ENCODE results near the gene SIPA1L3. TPM values are rescaled to one million over a fixed set of nuclear protein-coding genes. Genes with fewer than 3 reads are reported as not detected.

Gene SIPA1L3
- total and polyA plus RNA-seq, 10 of the 15 experiments (the other 5 are each of a cell fraction or from before 2014, with no cell fraction given), result 0.24 to 66.2 (median 19.1) TPM

DNA sequence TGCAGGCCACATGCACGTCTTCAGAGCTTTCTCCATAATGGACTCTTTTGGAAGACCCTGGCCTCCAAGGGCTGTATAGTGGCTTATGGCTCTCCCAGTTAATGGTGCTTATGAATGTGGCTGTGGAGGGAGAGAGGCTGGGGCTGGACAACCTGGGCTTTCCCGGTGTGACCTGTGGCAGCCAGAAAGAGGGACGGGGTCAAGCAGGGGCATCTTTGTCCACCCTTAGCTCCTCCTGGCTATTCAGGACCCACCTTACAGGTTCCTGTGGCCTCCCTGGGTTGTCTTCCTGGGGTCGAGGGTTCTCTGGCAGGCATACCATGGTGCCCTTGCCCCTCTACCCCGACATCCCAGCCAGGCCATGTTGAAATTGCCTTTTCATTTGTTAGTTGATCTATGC lies 75.6 kb downstream of the SIPA1L3 start:
- WGBS (ENCODE audit: insufficient coverage, insufficient replicate concordance, low lambda C conversion rate, missing lambda C conversion rate), result 98% methylated on average over 5 of the region's 5 CpGs
- no peak overlapping the region for H2AFZ ChIP-seq (ENCODE audit: control insufficient read depth, low read depth, low read length)
- ChIA-PET CTCF (interaction anchor here (0.6 to 12.6 kb wide), 3 partner anchors 15 to 75 kb away, joined by 3 to 183 read pairs (median 4); partner anchors contain the start of genes SIPA1L3 and WDR87), POLR2A (interaction anchor here (1.7 kb wide), 2 partner anchors 52 to 74 kb away, joined by 4 to 6 read pairs; no protein-coding TSS in a partner anchor), SMC1A (ENCODE audit: uncharacterized antibody, unreplicated experiment) (interaction anchor here (0.6 kb wide), 1 partner anchor 16 kb away, joined by 3 read pairs; no protein-coding TSS in a partner anchor), RAD21 (ENCODE audit: unreplicated experiment) (interaction anchor here (0.6 kb wide), 1 partner anchor 78 kb away, joined by 3 read pairs; no protein-coding TSS in a partner anchor)
- no peaks in the 10 kb centered on the region for H3K27me3 ChIP-seq (replicated peaks in 1 of 2; ENCODE audit: control insufficient read depth in 2 of 2, insufficient read depth in 2 of 2, low read length in 1 of 2)
- H3K4me1 ChIP-seq (ENCODE audit: control insufficient read depth, insufficient read depth, low read length), result peaks cover 54% of the 10 kb centered on the region
- in situ Hi-C loops (cut with MboI), result no loop called here
- H3K9ac ChIP-seq (ENCODE audit: control insufficient read depth, insufficient read depth, low read length), result no peak overlapping the region
- FAIRE-seq (no peak), DNase-seq (ENCODE audit: low read depth, low spot score) (no peak), ATAC-seq (no peak)
- no peaks in the 10 kb centered on the region; the same call in 2 of the 3 replicates for H3K9me3 ChIP-seq (replicated peaks; ENCODE audit: control insufficient read depth, insufficient read depth, low read length)
- no peak overlapping the region for H3K27ac ChIP-seq (ENCODE audit: control insufficient read depth, insufficient read depth)
- TF ChIP-seq POU2F2 (IDR thresholded peaks at IDR 0.05; ENCODE audit: borderline replicate concordance, low read depth, low read length) (no peak), ZNF207 (IDR thresholded peaks at IDR 0.05; ENCODE audit: borderline replicate concordance) (no peak), BCL11A (IDR thresholded peaks at IDR 0.05; ENCODE audit: low read depth, low read length) (no peak), MEF2A (IDR thresholded peaks at IDR 0.05; ENCODE audit: insufficient read depth, low read depth, low read length) (no peak), SIX5 (IDR thresholded peaks at IDR 0.05; ENCODE audit: low read depth, low read length, severe bottlenecking) (no peak), STAT1 (conservative IDR thresholded peaks at IDR 0.05) (no peak), STAT3 (IDR thresholded peaks at IDR 0.05; ENCODE audit: low read depth, low read length) (no peak)
- no peak overlapping the region for H3K4me2 ChIP-seq (ENCODE audit: control insufficient read depth, insufficient read depth)
- H3K36me3 ChIP-seq (ENCODE audit: control insufficient read depth in 2 of 2, insufficient read depth in 2 of 2, low read length in 1 of 2), result peaks cover 0 to 5% of the 10 kb centered on the region in 2 experiments; a peak in 3 of 4 replicates
- H4K20me1 ChIP-seq (ENCODE audit: control insufficient read depth, insufficient read depth), result no peaks in the 10 kb centered on the region
- H3K4me3 ChIP-seq, result no peak overlapping the region
- BruUV-seq (replicated peaks), result no TSS peak
- intact Hi-C loops (cut with micrococcal nuclease; ENCODE audit: unreplicated experiment), result no loop called here
- H3K79me2 ChIP-seq (ENCODE audit: control insufficient read depth, insufficient read depth, low read length), result peaks cover 77% of the 10 kb centered on the region

DNA sequence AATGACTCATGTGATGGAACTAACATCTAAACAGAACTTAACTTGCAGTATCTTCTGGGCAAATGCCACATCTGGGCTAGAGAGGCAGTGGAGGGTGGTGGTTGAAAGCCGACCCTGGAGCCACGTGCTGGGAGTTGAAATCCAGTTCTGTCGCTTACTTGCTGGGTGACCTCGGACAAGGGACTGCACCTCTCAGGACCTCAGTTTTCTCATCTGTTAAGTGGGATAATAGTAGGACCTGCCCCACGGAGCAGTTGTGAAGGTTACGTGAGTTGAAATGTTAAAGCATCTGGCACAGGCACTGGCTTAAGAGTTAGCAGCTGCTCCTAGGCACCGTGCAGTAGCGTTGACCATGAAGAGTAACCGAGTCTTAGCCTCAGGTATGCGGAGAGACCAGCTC lies 76.1 kb downstream of the SIPA1L3 start:
- Histone ChIP-seq H3K9me3 (replicated peaks; ENCODE audit: control insufficient read depth, insufficient read depth, low read length) (no peaks in the 10 kb centered on the region; the same call in 2 of the 3 replicates), H3K79me2 (ENCODE audit: control insufficient read depth, insufficient read depth, low read length) (peaks cover 79% of the 10 kb centered on the region), H3K9ac (ENCODE audit: control insufficient read depth, insufficient read depth, low read length) (no peak overlapping the region), H4K20me1 (ENCODE audit: control insufficient read depth, insufficient read depth) (no peaks in the 10 kb centered on the region), H3K4me2 (ENCODE audit: control insufficient read depth, insufficient read depth) (no peak overlapping the region), H3K27ac (ENCODE audit: control insufficient read depth, insufficient read depth) (no peak overlapping the region; the same call in 1 of the 2 replicates), H3K27me3 (replicated peaks in 1 of 2; ENCODE audit: control insufficient read depth in 2 of 2, insufficient read depth in 2 of 2, low read length in 1 of 2) (no peaks in the 10 kb centered on the region), H3K36me3 (ENCODE audit: control insufficient read depth in 2 of 2, insufficient read depth in 2 of 2, low read length in 1 of 2) (peaks cover 0 to 5% of the 10 kb centered on the region in 2 experiments; a peak in 3 of 4 replicates), H3K4me1 (ENCODE audit: control insufficient read depth, insufficient read depth, low read length) (peaks cover 52% of the 10 kb centered on the region), H3K4me3 (no peak overlapping the region), H2AFZ (ENCODE audit: control insufficient read depth, low read depth, low read length) (no peak overlapping the region)
- 85% methylated on average over 10 of the region's 10 CpGs for WGBS (ENCODE audit: insufficient coverage, insufficient replicate concordance, low lambda C conversion rate, missing lambda C conversion rate)
- ChIA-PET RAD21 (ENCODE audit: unreplicated experiment) (interaction anchor here (1.1 to 1.4 kb wide), 2 partner anchors 51 to 75 kb away, joined by 4 to 7 read pairs; no protein-coding TSS in a partner anchor), POLR2A (interaction anchor here (0.5 to 1.7 kb wide), 3 partner anchors 21 to 75 kb away, joined by 4 to 6 read pairs (median 5); no protein-coding TSS in a partner anchor), SMC1A (ENCODE audit: uncharacterized antibody, unreplicated experiment) (interaction anchor here (0.6 to 1.6 kb wide), 3 partner anchors 16 to 76 kb away, joined by 3 to 7 read pairs (median 6); partner anchors contain the start of genes SIPA1L3 and WDR87), CTCF (interaction anchor here (0.6 to 12.6 kb wide), 3 partner anchors 15 to 76 kb away, joined by 3 to 183 read pairs (median 4); partner anchors contain the start of genes SIPA1L3 and WDR87)
- ATAC-seq, result no peak
- no peak for DNase-seq (ENCODE audit: low read depth, low spot score)
- intact Hi-C loops (cut with micrococcal nuclease; ENCODE audit: unreplicated experiment), result no loop called here
- in situ Hi-C loops (cut with MboI), result no loop called here
- BruUV-seq (replicated peaks), result no TSS peak
- FAIRE-seq, result no peak
- TF ChIP-seq, protein P1, sequence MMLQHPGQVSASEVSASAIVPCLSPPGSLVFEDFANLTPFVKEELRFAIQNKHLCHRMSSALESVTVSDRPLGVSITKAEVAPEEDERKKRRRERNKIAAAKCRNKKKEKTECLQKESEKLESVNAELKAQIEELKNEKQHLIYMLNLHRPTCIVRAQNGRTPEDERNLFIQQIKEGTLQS (IDR thresholded peaks at IDR 0.05; ENCODE audit: borderline replicate concordance, extremely low read depth, low read depth, low read length), result no peak
- TF ChIP-seq RAD21 (IDR thresholded peaks at IDR 0.05; ENCODE audit: insufficient read depth, low read depth, low read length) (no peak), NFYA (IDR thresholded peaks at IDR 0.05; ENCODE audit: borderline replicate concordance, low read depth, low read length) (no peak), SPI1 (IDR thresholded peaks at IDR 0.05; ENCODE audit: borderline replicate concordance, insufficient read depth, low read depth, low read length) (no peak)
- TF ChIP-seq, protein P2, sequence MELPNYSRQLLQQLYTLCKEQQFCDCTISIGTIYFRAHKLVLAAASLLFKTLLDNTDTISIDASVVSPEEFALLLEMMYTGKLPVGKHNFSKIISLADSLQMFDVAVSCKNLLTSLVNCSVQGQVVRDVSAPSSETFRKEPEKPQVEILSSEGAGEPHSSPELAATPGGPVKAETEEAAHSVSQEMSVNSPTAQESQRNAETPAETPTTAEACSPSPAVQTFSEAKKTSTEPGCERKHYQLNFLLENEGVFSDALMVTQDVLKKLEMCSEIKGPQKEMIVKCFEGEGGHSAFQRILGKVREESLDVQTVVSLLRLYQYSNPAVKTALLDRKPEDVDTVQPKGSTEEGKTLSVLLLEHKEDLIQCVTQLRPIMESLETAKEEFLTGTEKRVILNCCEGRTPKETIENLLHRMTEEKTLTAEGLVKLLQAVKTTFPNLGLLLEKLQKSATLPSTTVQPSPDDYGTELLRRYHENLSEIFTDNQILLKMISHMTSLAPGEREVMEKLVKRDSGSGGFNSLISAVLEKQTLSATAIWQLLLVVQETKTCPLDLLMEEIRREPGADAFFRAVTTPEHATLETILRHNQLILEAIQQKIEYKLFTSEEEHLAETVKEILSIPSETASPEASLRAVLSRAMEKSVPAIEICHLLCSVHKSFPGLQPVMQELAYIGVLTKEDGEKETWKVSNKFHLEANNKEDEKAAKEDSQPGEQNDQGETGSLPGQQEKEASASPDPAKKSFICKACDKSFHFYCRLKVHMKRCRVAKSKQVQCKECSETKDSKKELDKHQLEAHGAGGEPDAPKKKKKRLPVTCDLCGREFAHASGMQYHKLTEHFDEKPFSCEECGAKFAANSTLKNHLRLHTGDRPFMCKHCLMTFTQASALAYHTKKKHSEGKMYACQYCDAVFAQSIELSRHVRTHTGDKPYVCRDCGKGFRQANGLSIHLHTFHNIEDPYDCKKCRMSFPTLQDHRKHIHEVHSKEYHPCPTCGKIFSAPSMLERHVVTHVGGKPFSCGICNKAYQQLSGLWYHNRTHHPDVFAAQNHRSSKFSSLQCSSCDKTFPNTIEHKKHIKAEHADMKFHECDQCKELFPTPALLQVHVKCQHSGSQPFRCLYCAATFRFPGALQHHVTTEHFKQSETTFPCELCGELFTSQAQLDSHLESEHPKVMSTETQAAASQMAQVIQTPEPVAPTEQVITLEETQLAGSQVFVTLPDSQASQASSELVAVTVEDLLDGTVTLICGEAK (IDR thresholded peaks at IDR 0.05; ENCODE audit: borderline replicate concordance), result no peak

Data from GM12878 (cell line).